Epithelial cell of esophagus (primary cell): ENCODE data around the gene B4GALT6.

Experiments
- DNase-seq: peaks from one replicate; pipeline ENCODE4 v3.0.0; 2010; ENCODE audit warnings: low read depth
- H3K4me3 ChIP-seq: 2 replicates; pipeline ENCODE4 v1.5.1; 2011; ENCODE audit warnings: mild to moderate bottlenecking, low read length, control low read depth
- TF ChIP-seq, protein P1 (sequence below): IDR thresholded peaks from 2 replicates; pipeline ENCODE4 v1.5.1; 2011; ENCODE audit warnings: low read depth, mild to moderate bottlenecking, low read length, control low read depth, inconsistent platforms; ENCODE audit not compliant: insufficient read depth; ENCODE audit errors: missing control alignments

Gene B4GALT6

DNA sequence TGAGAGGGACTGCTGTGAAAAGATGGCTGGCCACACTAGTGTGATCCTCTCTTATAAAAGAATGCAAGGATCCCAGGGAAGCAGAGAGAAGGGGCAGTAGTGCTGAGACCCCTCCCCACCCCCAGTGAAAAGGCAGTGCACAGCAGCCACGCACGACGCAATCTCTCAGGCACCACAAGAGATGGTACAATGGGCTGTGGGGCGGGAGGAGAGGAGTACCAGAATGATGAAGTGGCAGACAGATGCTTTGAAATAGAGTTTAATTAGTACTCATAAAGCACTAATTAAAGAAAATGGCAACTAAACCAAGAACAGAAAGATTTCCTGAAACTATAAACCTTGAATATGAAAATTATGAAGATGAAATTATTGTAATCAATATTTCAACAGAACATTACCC is 29.0 kb downstream of the B4GALT6 start:
- H3K4me3 ChIP-seq = no peak overlapping the region
- no peak for DNase-seq
- TF ChIP-seq, protein P1, sequence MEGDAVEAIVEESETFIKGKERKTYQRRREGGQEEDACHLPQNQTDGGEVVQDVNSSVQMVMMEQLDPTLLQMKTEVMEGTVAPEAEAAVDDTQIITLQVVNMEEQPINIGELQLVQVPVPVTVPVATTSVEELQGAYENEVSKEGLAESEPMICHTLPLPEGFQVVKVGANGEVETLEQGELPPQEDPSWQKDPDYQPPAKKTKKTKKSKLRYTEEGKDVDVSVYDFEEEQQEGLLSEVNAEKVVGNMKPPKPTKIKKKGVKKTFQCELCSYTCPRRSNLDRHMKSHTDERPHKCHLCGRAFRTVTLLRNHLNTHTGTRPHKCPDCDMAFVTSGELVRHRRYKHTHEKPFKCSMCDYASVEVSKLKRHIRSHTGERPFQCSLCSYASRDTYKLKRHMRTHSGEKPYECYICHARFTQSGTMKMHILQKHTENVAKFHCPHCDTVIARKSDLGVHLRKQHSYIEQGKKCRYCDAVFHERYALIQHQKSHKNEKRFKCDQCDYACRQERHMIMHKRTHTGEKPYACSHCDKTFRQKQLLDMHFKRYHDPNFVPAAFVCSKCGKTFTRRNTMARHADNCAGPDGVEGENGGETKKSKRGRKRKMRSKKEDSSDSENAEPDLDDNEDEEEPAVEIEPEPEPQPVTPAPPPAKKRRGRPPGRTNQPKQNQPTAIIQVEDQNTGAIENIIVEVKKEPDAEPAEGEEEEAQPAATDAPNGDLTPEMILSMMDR = no peak

DNA sequence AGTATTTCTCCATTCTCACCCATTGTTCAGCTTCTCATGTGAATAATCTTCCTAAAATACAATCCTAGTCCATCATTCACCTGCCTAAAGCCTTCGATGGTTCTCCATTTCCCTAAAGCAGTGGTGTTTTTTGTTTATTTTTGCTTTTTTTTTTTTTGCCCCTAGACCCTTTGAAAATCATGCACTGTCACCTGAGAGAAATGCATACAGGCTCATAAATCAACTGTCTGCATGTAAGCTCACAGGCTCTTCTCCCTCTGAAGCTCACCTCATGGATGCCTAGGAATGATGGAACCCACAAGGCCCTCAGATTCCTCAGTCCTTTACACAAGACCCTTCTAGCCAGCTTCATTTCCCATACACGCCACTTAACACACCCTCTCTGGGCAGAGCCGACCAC is 31.5 kb downstream of the B4GALT6 start:
- H3K4me3 ChIP-seq = no peak overlapping the region
- DNase-seq = no peak
- TF ChIP-seq, protein P1 = no peak

DNA sequence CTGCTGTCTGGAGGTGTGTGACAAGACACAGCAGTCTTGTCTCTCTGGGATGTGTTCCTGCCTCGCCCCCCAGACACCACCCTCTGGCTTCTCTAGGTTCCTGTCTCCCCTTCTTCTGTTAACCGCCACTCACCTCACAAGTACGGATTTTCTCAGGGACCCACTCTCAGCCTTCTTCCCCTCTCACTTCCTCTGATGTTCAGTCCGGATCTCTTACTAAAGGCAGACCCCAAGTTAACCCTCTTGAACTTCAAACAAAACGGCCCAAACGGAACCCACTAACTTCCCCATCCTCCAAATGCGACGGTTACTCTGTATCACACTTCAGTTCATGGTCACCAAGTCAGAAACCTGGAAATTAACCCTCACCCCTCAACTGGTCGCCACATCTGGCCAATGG is 32.0 kb downstream of the B4GALT6 start:
- TF ChIP-seq, protein P1 = no peak
- H3K4me3 ChIP-seq = no peak overlapping the region
- no peak for DNase-seq

DNA sequence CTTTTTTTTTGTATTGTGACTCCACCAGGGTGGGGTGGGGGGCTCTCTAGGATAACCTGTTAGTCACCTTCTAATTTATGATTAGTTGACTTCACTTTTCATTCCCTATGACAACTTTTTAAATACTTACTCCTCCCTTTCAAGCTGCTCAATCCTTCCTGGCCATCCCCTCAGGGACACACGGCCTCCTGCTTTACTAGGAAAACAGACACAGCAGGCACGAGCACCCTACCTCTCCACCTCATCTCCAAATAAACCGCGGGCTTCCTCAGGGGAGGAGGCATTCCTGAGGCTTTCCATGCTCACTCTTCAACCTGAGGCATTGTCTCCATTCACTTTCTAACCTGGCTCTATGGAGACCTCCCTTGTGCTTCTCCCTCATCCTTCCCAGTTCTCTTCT is 33.0 kb downstream of the B4GALT6 start:
- no peak for DNase-seq
- TF ChIP-seq, protein P1 = no peak
- H3K4me3 ChIP-seq = no peak overlapping the region

DNA sequence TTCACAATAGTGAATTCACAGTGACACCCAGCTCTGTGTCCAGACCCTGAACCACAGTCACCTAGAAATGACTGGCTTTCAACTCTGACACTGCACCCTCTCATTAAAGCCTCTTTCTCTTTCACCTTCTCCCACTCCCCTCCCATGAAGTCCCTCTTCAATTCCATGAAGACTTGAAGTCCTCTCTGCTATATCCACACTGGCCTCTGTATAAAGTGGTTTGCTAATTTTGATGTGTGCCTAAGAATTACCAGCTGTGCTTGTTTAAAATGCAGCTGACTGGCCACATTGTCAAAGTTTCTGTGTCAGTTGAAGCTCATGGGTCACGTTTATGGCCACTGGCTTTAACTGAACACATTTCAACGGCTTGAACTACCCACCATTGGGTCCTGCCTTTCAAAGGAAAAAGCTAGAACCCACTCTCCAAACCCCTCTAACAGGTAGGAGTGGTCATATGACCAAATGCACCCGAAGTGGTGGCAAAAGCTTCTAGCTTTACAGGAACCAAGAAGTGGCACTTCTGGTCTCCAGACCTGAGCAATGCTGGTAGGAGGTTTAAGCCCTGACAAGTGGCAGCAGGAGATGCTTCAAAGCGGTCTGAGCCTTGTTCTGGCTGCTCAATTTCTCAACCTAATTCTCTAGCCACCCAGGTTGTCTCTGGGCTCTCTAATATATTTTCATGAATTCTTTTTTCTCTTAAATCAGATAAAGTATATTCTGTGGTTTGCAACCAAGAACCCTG is 34.2 kb downstream of the B4GALT6 start:
- TF ChIP-seq, protein P1 = no peak
- DNase-seq = no peak
- H3K4me3 ChIP-seq = no peak overlapping the region

DNA sequence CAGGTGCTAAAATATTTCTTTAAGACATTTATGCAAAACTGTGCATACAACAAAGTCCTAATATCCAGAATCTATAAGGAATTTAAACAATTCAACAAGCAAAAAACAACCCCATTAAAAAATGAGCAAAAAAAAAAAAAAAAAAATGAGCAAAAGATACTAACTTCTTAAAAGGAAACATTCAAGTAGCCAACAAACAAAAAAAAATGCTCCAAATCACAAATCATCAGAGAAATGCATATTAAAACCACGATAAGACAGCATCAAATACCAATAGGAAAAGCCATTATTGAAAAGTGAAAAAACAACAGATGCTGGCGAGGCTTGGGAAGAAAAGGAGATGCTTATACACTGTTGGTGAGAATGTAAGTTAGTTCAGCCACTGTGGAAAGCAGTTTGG is 34.9 kb downstream of the B4GALT6 start:
- no peak for DNase-seq
- TF ChIP-seq, protein P1 = no peak
- no peak overlapping the region for H3K4me3 ChIP-seq

DNA sequence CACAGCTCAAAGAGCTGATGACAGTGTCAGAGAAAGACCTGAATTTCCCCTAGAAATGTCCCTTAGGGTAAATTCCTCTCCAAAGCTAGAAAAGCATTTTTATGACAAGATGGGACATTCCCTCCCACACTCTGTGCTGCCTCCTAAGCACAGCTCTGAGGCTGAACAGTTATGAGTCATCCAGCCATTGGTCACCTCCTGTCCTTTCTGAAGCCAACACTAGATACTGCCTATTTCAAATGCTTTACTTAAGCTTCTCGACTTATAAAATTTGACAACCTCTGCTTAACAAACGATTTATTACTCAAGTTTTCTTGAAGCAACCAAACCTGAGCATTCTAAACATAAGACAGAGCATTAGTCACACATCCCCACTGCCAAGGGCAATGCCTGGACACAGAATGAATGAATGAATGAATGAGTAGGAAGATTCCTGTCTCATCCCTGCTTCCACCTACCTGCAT is 35.4 kb downstream of the B4GALT6 start:
- DNase-seq = peak; percentile 69
- TF ChIP-seq, protein P1 = no peak
- no peak overlapping the region for H3K4me3 ChIP-seq
